ENCODE data around the gene EIF4EBP2.

- TF ChIP-seq POLR2A (IDR thresholded peaks at IDR 0.05), result no peak
- TF ChIP-seq CTCF (IDR thresholded peaks at IDR 0.05), result no peak
- TF ChIP-seq EP300 (IDR thresholded peaks at IDR 0.05), result no peak
Measured at GRCh38 chr10:70445718-70446657, 42.0 kb downstream of the EIF4EBP2 start.
